ENCODE data around the gene ARFGEF3.

- TF ChIP-seq, protein P1, sequence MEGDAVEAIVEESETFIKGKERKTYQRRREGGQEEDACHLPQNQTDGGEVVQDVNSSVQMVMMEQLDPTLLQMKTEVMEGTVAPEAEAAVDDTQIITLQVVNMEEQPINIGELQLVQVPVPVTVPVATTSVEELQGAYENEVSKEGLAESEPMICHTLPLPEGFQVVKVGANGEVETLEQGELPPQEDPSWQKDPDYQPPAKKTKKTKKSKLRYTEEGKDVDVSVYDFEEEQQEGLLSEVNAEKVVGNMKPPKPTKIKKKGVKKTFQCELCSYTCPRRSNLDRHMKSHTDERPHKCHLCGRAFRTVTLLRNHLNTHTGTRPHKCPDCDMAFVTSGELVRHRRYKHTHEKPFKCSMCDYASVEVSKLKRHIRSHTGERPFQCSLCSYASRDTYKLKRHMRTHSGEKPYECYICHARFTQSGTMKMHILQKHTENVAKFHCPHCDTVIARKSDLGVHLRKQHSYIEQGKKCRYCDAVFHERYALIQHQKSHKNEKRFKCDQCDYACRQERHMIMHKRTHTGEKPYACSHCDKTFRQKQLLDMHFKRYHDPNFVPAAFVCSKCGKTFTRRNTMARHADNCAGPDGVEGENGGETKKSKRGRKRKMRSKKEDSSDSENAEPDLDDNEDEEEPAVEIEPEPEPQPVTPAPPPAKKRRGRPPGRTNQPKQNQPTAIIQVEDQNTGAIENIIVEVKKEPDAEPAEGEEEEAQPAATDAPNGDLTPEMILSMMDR (IDR thresholded peaks at IDR 0.05): no peak
- TF ChIP-seq POLR2A (IDR thresholded peaks at IDR 0.05): no peak
These were observed 13.9 kb downstream of the ARFGEF3 start for GRCh38 chr6:138175596-138175995.

Data from breast epithelium (tissue), 3 donors.